Esophagus muscularis mucosa (tissue), 4 donors: ENCODE data around the gene GPSM1. TPM values are rescaled to one million over a fixed set of nuclear protein-coding genes. Genes with fewer than 3 reads are reported as not detected.
"Not testable (repeated sequence)": the region's sequence is repeated elsewhere in the genome, so short reads cannot be mapped to it uniquely, and the experiment has no call there.

ENCODE experiments used
- DNase-seq: peaks from one replicate; pipeline ENCODE4 v3.0.0-alpha.2; 2017; ENCODE audit errors: extremely low spot score
- H3K27ac ChIP-seq, 4 donors: fragments of 200-600 bp; sonication (generic); replicated peaks in 1 of 4; 1 replicate in 3 of 4; 2 replicates in 1 of 4; pipeline ENCODE4 v1.5.1; 2016 to 2019; ENCODE audit warnings: mild to moderate bottlenecking in 1 of 4
- H3K27me3 ChIP-seq, 4 donors: fragments of 200-600 bp; sonication (generic); one replicate each; pipeline versions ENCODE4 v1.5.1 to v1.6.0; 2016 to 2019
- H3K36me3 ChIP-seq, 4 donors: fragments of 200-600 bp; sonication (generic); one replicate each; pipeline ENCODE4 v1.5.1; 2016 to 2019
- H3K4me1 ChIP-seq, 4 donors: fragments of 200-600 bp; sonication (generic); one replicate each; pipeline ENCODE4 v1.5.1; 2016 to 2019
- H3K4me3 ChIP-seq, 4 donors: fragments of 200-600 bp; sonication (generic); 1 replicate in 2 of 4; 2 replicates in 2 of 4; pipeline ENCODE4 v1.5.1; 2016 to 2019; ENCODE audit warnings: mild to moderate bottlenecking in 4 of 4, moderate library complexity in 1 of 4
- H3K9me3 ChIP-seq, 4 donors: fragments of 200-600 bp; sonication (generic); 1 replicate in 3 of 4; 2 replicates in 1 of 4; pipeline ENCODE4 v1.5.1; 2016 to 2019
- EP300 ChIP-seq: sonication (generic); formaldehyde crosslinking; IDR thresholded peaks from one replicate; pipeline ENCODE4 v1.6.1; 2017; ENCODE audit warnings: antibody characterized with exemption
- POLR2A ChIP-seq: fragments of 450-650 bp; IDR thresholded peaks from one replicate; pipeline ENCODE4 v1.6.1; 2017; ENCODE audit warnings: antibody characterized with exemption, moderate library complexity, mild to moderate bottlenecking, low read depth
- POLR2AphosphoS5 ChIP-seq, 2 donors: sonication (generic); formaldehyde crosslinking; IDR thresholded peaks; one replicate each; pipeline ENCODE4 v1.6.1; 2017; ENCODE audit warnings: antibody characterized with exemption in 2 of 2
- WGBS: methylation state at CpG from one replicate; pipeline ENCODE4 v1.1.5; 2018; 5-methylcytosine and 5-hydroxymethylcytosine counted together
- intact Hi-C: fragments of 100-400 bp; cut with DNase I; formaldehyde crosslinking; loops from one replicate; pipeline ENCODE4 v1.15.1; 2023
- total RNA-seq, 4 donors: library from RNA; depleted of rRNA; stranded (reverse); fragments of >200 nt; gene quantifications; one replicate each; pipeline versions ENCODE4 v1.1.0 to v1.2.1, GENCODE V29; 2016
- TF ChIP-seq, protein P1 (sequence below), 3 experiments: fragments of 200-600 bp in 2 of 3; fragments of 450-650 bp in 1 of 3; sonication (generic) in 2 of 3; IDR thresholded peaks; one replicate each; pipeline ENCODE4 v1.5.1; 2017 to 2019; ENCODE audit warnings: antibody characterized with exemption in 3 of 3, mild to moderate bottlenecking in 2 of 3, moderate library complexity in 1 of 3

GPSM1 gene
- total RNA-seq, 4 donors from 2014 or later = 8.3 to 18.5 (median 16.3) TPM

- Histone ChIP-seq H3K27ac (no peak overlapping the region), H3K9me3 (peaks cover 0 to 13% (median 8%) of the 10 kb centered on the region in 4 donors), H3K4me3 (no peak overlapping the region), H3K27me3 (no peaks in the 10 kb centered on the region), H3K36me3 (no peaks in the 10 kb centered on the region), H3K4me1 (no peaks in the 10 kb centered on the region)
- intact Hi-C loops = no loop called here
- WGBS = 75% methylated on average over 18 of the region's 21 CpGs
- no peak for DNase-seq
- TF ChIP-seq, protein P1, sequence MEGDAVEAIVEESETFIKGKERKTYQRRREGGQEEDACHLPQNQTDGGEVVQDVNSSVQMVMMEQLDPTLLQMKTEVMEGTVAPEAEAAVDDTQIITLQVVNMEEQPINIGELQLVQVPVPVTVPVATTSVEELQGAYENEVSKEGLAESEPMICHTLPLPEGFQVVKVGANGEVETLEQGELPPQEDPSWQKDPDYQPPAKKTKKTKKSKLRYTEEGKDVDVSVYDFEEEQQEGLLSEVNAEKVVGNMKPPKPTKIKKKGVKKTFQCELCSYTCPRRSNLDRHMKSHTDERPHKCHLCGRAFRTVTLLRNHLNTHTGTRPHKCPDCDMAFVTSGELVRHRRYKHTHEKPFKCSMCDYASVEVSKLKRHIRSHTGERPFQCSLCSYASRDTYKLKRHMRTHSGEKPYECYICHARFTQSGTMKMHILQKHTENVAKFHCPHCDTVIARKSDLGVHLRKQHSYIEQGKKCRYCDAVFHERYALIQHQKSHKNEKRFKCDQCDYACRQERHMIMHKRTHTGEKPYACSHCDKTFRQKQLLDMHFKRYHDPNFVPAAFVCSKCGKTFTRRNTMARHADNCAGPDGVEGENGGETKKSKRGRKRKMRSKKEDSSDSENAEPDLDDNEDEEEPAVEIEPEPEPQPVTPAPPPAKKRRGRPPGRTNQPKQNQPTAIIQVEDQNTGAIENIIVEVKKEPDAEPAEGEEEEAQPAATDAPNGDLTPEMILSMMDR (IDR thresholded peaks at IDR 0.05) = no peak
- TF ChIP-seq EP300 (no peak), POLR2A (no peak), POLR2AphosphoS5 (IDR thresholded peaks at IDR 0.05) (no peak)
Measured at GRCh38 chr9:136318111-136318775, 9.1 kb upstream of the GPSM1 start.

DNA sequence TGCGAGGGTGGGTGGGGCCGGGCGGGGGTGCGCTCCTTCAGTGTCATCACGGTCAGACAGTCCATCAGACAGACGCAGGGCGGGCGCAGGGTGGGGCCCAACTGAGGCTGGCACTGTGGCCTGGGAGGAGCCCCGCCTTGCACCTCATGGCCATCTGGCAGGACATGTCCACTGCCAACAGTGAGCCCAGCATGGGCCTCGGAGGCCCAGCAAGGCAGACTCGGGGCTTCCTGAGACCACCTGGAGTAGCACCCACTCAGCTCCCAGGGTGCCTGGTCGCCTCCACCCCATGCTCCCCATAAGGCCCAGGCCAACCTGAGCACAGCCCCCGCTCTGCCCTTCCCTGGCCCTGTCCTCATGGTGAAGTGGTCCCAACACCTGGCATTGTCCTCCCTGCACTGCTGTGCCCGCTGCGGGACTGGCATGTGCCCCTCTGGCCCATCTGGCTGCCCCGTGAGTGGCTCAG, 8.5 kb upstream of the GPSM1 start:
- DNase-seq = no peak
- Histone ChIP-seq H3K4me3 (no peak overlapping the region), H3K27ac (no peak overlapping the region), H3K9me3 (peaks cover 0 to 13% (median 8%) of the 10 kb centered on the region in 4 donors), H3K4me1 (no peaks in the 10 kb centered on the region), H3K27me3 (no peaks in the 10 kb centered on the region), H3K36me3 (no peaks in the 10 kb centered on the region)
- WGBS = 86% methylated on average over 11 of the region's 16 CpGs
- TF ChIP-seq POLR2A = no peak
- no peak for TF ChIP-seq EP300
- TF ChIP-seq, protein P1 (IDR thresholded peaks at IDR 0.05) = no peak
- TF ChIP-seq POLR2AphosphoS5 (IDR thresholded peaks at IDR 0.05) = no peak
- intact Hi-C loops = no loop called here

DNA sequence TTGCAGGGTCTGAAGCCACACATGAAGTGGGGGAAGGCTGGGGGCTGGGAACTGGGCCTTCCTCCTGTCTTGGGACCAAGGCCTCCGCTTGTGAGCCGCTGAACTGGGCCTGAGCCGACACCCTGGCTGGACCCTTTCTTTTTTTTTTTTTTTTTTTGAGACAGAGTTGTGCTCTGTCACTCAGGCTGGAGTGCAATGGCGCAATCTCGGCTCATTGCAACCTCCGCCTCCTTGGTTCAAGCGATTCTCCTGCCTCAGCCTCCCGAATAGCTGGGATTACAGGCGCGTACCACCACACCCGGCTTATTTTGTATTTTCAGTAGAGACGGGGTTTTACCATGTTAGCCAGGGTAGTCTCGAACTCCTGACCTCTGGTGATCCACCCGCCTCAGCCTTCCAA, 8.1 kb upstream of the GPSM1 start:
- WGBS = 92% methylated on average over 14 of the region's 14 CpGs
- H3K9me3 ChIP-seq = peaks cover 0 to 13% (median 8%) of the 10 kb centered on the region in 4 donors
- intact Hi-C loops = not testable (repeated sequence)

GRCh38 chr9:136319955-136320354, 7.4 kb upstream of the GPSM1 start:
- H3K4me1 ChIP-seq, H3K27me3 ChIP-seq, H3K9me3 ChIP-seq, H3K36me3 ChIP-seq, intact Hi-C loops, DNase-seq, H3K27ac ChIP-seq, H3K4me3 ChIP-seq: not testable (repeated sequence)
- 89% methylated on average over 3 of the region's 3 CpGs for WGBS

More for the DNA sequence above, 8.1 kb upstream of the GPSM1 start:
- not testable (repeated sequence) for H3K4me1 ChIP-seq, H3K4me3 ChIP-seq, DNase-seq, H3K36me3 ChIP-seq, H3K27me3 ChIP-seq, H3K27ac ChIP-seq

DNA sequence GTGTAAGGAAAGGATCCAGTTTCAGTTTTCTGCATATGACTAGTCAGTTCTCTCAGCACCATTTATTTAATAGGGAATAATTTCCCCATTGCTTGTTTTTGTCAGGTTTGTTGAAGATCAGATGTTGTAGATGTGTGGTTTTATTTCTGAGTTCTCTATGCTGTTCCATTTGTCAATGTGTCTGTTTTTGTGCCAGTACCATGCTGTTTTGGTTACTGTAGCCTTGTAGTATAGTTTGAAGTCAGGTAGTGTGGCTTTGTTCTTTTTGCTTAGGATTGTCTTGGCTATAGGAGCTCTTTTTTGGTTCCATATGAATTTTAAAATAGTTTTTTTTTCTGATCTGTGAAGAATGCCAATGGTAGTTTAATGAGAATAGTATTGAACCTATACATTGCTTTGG, 6.4 kb upstream of the GPSM1 start:
- H3K27me3 ChIP-seq, DNase-seq, H3K36me3 ChIP-seq, intact Hi-C loops, H3K27ac ChIP-seq, H3K9me3 ChIP-seq, H3K4me3 ChIP-seq: not testable (repeated sequence)
- H3K4me1 ChIP-seq = peaks cover 0 to 11% (median 7%) of the 10 kb centered on the region in 4 donors

GRCh38 chr9:136321561-136321960, 5.8 kb upstream of the GPSM1 start:
- Histone ChIP-seq H3K27me3 (no peaks in the 10 kb centered on the region), H3K9me3 (no peaks in the 10 kb centered on the region), H3K4me3 (no peak overlapping the region), H3K4me1 (peaks cover 5 to 17% (median 13%) of the 10 kb centered on the region in 4 donors), H3K27ac (no peak overlapping the region), H3K36me3 (no peaks in the 10 kb centered on the region)
- TF ChIP-seq POLR2AphosphoS5 (IDR thresholded peaks at IDR 0.05) = no peak
- no peak for TF ChIP-seq EP300
- no peak for TF ChIP-seq POLR2A
- TF ChIP-seq, protein P1 (IDR thresholded peaks at IDR 0.05) = no peak
- intact Hi-C loops = no loop called here
- no peak for DNase-seq
- WGBS = 83% methylated on average over 2 of the region's 19 CpGs
